ENCODE results near the gene ATG4A. TPM values are rescaled to one million over a fixed set of nuclear protein-coding genes. Genes with fewer than 3 reads are reported as not detected.

ATG4A gene
- total RNA-seq, 6 experiments from 2014 or later, result 11.7 to 16.4 (median 12.1) TPM

DNA sequence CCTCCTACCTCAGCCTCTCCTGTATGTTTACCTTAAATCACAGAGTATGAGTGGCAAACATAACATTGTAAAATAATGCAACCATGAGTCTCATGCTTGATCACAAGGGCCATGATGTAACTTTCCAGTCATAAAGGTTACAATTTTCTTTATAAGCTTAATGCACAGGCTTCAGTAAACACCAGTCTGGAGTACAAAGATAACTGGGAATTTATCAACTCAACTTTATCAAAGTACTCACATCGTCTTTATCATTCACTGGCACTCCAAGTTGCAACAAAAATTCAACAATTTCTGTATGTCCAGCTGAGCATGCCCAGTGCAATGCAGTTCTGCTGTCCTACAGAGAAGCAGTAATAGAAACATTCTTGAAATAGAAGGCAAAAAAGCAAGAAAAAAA, 3.1 kb upstream of the ATG4A start:
- Histone ChIP-seq H3K36me3 (peaks cover 0 to 18% (median 0%) of the 10 kb centered on the region in 4 donors), H3K27ac (no peak overlapping the region), H3K9me3 (no peaks in the 10 kb centered on the region), H3K4me1 (no peaks in the 10 kb centered on the region), H3K27me3 (no peaks in the 10 kb centered on the region), H3K4me3 (no peak overlapping the region)
- no peak for DNase-seq
- intact Hi-C loops (cut with DNase I), result no loop called here
- no peak for ATAC-seq
- WGBS (ENCODE audit: insufficient coverage, low coverage, low lambda C conversion rate, missing lambda C conversion rate), result 50% methylated on average over 1 of the region's 1 CpG
- no peak for TF ChIP-seq POLR2A (IDR thresholded peaks at IDR 0.05)
- TF ChIP-seq, protein P1, sequence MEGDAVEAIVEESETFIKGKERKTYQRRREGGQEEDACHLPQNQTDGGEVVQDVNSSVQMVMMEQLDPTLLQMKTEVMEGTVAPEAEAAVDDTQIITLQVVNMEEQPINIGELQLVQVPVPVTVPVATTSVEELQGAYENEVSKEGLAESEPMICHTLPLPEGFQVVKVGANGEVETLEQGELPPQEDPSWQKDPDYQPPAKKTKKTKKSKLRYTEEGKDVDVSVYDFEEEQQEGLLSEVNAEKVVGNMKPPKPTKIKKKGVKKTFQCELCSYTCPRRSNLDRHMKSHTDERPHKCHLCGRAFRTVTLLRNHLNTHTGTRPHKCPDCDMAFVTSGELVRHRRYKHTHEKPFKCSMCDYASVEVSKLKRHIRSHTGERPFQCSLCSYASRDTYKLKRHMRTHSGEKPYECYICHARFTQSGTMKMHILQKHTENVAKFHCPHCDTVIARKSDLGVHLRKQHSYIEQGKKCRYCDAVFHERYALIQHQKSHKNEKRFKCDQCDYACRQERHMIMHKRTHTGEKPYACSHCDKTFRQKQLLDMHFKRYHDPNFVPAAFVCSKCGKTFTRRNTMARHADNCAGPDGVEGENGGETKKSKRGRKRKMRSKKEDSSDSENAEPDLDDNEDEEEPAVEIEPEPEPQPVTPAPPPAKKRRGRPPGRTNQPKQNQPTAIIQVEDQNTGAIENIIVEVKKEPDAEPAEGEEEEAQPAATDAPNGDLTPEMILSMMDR (IDR thresholded peaks at IDR 0.05), result no peak

- intact Hi-C loops (cut with DNase I), result no loop called here
- WGBS (ENCODE audit: insufficient coverage, low coverage, low lambda C conversion rate, missing lambda C conversion rate), result 18% methylated on average over 14 of the region's 20 CpGs
Observed at GRCh38 chrX:108090491-108091263, 901 bp upstream of the ATG4A start.

GRCh38 chrX:108091878-108092291, 307 bp downstream of the ATG4A start:
- Histone ChIP-seq H3K27ac (peak overlapping the region in 1 of 3 donors; percentile 49), H3K9me3 (no peaks in the 10 kb centered on the region), H3K4me3 (peak overlapping the region; percentile 39 to 65 (median 61)), H3K4me1 (no peaks in the 10 kb centered on the region), H3K36me3 (peaks cover 0 to 8% (median 0%) of the 10 kb centered on the region in 4 donors), H3K27me3 (no peaks in the 10 kb centered on the region)
- 20% methylated on average over 8 of the region's 15 CpGs for WGBS (ENCODE audit: insufficient coverage, low coverage, low lambda C conversion rate, missing lambda C conversion rate)
- DNase-seq, result no peak
- intact Hi-C loops (cut with DNase I), result no loop called here
- TF ChIP-seq, protein P1 (IDR thresholded peaks at IDR 0.05), result no peak
- TF ChIP-seq POLR2A (IDR thresholded peaks at IDR 0.05), result no peak
- ATAC-seq, result peak; percentile 64 to 68 (median 67)

More at GRCh38 chrX:108090491-108091263, 901 bp upstream of the ATG4A start:
- DNase-seq, result no peak
- no peaks in the 10 kb centered on the region for H3K27me3 ChIP-seq
- no peaks in the 10 kb centered on the region for H3K9me3 ChIP-seq
- H3K36me3 ChIP-seq, result peaks cover 0 to 18% (median 0%) of the 10 kb centered on the region in 4 donors
- no peak for ATAC-seq
- TF ChIP-seq POLR2A (IDR thresholded peaks at IDR 0.05), result no peak
- H3K4me3 ChIP-seq, result peak overlapping the region; percentile 44 to 65 (median 61)
- no peaks in the 10 kb centered on the region for H3K4me1 ChIP-seq
- H3K27ac ChIP-seq, result peak overlapping the region; percentile 71 to 73 (median 73)

GRCh38 chrX:108097380-108097779, 5.8 kb downstream of the ATG4A start:
- 73% methylated on average over 2 of the region's 2 CpGs for WGBS (ENCODE audit: insufficient coverage, low coverage, low lambda C conversion rate, missing lambda C conversion rate)

DNA sequence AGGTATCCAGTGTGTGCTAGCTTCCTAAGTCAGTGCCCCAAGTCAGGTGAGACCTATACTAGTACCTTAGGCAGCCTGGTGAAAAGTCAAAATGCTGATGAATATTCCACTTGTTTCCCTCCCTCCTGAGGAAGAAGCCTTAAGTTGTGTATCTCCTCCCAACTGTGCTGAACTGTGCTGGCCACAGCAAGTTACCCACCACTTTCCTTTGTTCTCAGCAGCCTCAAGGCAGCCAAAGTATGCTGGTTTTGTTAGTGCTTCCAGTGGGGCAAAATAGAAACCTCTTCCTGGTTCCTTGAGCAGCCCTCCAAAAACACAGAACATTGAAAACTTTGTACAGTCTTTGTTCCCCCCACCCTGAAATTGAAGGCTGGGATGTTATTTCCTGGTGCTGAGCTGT, 13.9 kb downstream of the ATG4A start:
- Histone ChIP-seq H3K9me3 (no peaks in the 10 kb centered on the region), H3K4me3 (no peak overlapping the region), H3K4me1 (no peaks in the 10 kb centered on the region), H3K36me3 (no peaks in the 10 kb centered on the region), H3K27me3 (no peaks in the 10 kb centered on the region), H3K27ac (no peak overlapping the region)
- no peak for TF ChIP-seq POLR2A (IDR thresholded peaks at IDR 0.05)
- TF ChIP-seq, protein P1 (IDR thresholded peaks at IDR 0.05), result no peak
- DNase-seq (no peak), ATAC-seq (no peak)
- intact Hi-C loops (cut with DNase I), result no loop called here

More at GRCh38 chrX:108097380-108097779, 5.8 kb downstream of the ATG4A start:
- H3K27ac ChIP-seq, result no peak overlapping the region
- no peaks in the 10 kb centered on the region for H3K36me3 ChIP-seq
- no peak for ATAC-seq
- no peaks in the 10 kb centered on the region for H3K9me3 ChIP-seq
- no peak overlapping the region for H3K4me3 ChIP-seq
- H3K4me1 ChIP-seq, result no peaks in the 10 kb centered on the region
- TF ChIP-seq POLR2A (IDR thresholded peaks at IDR 0.05), result no peak
- TF ChIP-seq, protein P1 (IDR thresholded peaks at IDR 0.05), result no peak
- intact Hi-C loops (cut with DNase I), result no loop called here
- no peak for DNase-seq
- no peaks in the 10 kb centered on the region for H3K27me3 ChIP-seq

Measured in right lobe of liver (tissue), 6 donors.